A549 (cell line): ENCODE results near the gene HMGB2.

ENCODE experiments used
- CBX2 ChIP-seq: fragments of 200-600 bp; sonication (generic); IDR thresholded peaks from 2 replicates; pipeline ENCODE4 v1.6.1; 2016; ENCODE audit warnings: low read depth, mild to moderate bottlenecking, borderline replicate concordance
- CTCF ChIP-seq: fragments of >200 bp; sonication (Bioruptor Twin); formaldehyde crosslinking; IDR thresholded peaks from 3 replicates; pipeline ENCODE4 v1.5.1; 2016
- ELK1 ChIP-seq: fragments of 150-350 bp; IDR thresholded peaks from 2 replicates; pipeline ENCODE4 v1.6.1; 2014; ENCODE audit warnings: low read depth, mild to moderate bottlenecking, low read length
- HMGXB4 ChIP-seq: fragments of 250-450 bp; sonication (Bioruptor Pico); IDR thresholded peaks from 2 replicates; pipeline ENCODE4 v1.5.0; 2021; ENCODE audit warnings: mild to moderate bottlenecking, moderate library complexity, borderline replicate concordance
- PHF8 ChIP-seq: fragments of 200-600 bp; sonication (generic); IDR thresholded peaks from 2 replicates; pipeline ENCODE4 v1.6.1; 2016; ENCODE audit warnings: low read depth, mild to moderate bottlenecking, antibody characterized with exemption, moderate library complexity, borderline replicate concordance
- POLR2A ChIP-seq: IDR thresholded peaks from 2 replicates; pipeline ENCODE4 v1.6.1; 2012; ENCODE audit warnings: mild to moderate bottlenecking, low read length
- REST ChIP-seq: fragments of 200-600 bp; sonication (generic); IDR thresholded peaks from 2 replicates; pipeline ENCODE4 v1.6.1; 2016; ENCODE audit warnings: antibody characterized with exemption, mild to moderate bottlenecking, moderate library complexity
- SREBF2 ChIP-seq: fragments of 450-650 bp; IDR thresholded peaks from 2 replicates; pipeline ENCODE4 v1.6.1; 2014; ENCODE audit warnings: mild to moderate bottlenecking, moderate library complexity
- USF2 ChIP-seq: fragments of 450-650 bp; IDR thresholded peaks from 2 replicates; pipeline ENCODE4 v1.6.1; 2014; ENCODE audit warnings: antibody characterized with exemption

- TF ChIP-seq SREBF2 (no peak), CTCF (no peak), REST (no peak), HMGXB4 (no peak), PHF8 (no peak), USF2 (no peak), CBX2 (no peak), ELK1 (no peak), POLR2A (no peak)
Observed at GRCh38 chr4:173382349-173382748, 48.2 kb upstream of the HMGB2 start.
